ENCODE results near the gene DHRS3. TPM values are rescaled to one million over a fixed set of nuclear protein-coding genes. Genes with fewer than 3 reads are reported as not detected.

DHRS3 gene
- total and polyA plus RNA-seq, 10 of the 15 experiments (the other 5 are each of a cell fraction or from before 2014, with no cell fraction given): 0.23 to 29.7 (median 1.2) TPM

DNA sequence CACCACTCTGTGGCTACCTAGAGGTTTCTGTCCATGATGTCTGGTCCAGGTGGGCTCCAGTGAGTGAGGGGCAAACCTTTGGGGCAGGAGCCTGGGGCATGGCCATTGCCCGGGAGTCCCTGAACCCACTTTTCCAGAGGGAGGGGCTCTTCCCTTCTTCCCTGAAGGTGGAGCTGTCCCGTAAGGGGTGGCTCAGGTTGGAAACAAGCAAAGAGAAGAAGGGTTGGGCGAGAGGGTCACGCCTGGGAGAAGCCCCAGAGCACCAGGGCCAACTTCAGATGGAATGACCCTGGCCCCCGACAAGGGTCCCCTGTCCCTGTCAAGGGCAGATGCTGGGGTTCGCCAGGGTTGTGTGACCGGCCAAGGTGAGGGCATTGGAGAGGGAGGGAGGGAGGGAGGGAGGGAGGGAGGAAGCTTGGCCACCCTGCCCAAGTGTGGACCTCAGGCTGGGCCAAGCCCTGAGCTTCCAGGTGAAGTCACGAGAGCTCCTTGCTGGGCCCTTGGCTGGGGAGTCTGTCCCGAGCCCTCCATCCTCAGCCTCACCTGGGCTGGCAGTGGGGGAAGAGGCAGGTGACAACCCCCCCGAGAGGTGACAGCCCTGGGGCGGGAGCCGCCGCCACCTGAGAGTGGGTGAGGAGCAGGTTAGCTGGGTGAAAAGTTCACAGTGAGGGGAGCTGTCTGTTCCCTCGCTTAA is 69.6 kb downstream of the DHRS3 start:
- no peak overlapping the region for H3K4me3 ChIP-seq
- CTCF ChIA-PET: no interaction called here
- no peaks in the 10 kb centered on the region for H3K4me1 ChIP-seq (ENCODE audit: control insufficient read depth, insufficient read depth, low read length)
- intact Hi-C loops (cut with micrococcal nuclease; ENCODE audit: unreplicated experiment): no loop called here
- H3K79me2 ChIP-seq (ENCODE audit: control insufficient read depth, insufficient read depth, low read length): no peaks in the 10 kb centered on the region
- no peak overlapping the region for H2AFZ ChIP-seq (ENCODE audit: control insufficient read depth, low read depth, low read length)
- BruUV-seq (replicated peaks): no TSS peak
- POLR2A ChIA-PET: no interaction called here
- in situ Hi-C loops (cut with MboI): loop anchor here (25.0 kb wide), 1 partner anchor 689 kb away; the partner anchor contains the start of gene PRAMEF18
- FAIRE-seq (no peak), DNase-seq (ENCODE audit: low read depth, low spot score) (no peak), ATAC-seq (no peak)
- H3K9ac ChIP-seq (ENCODE audit: control insufficient read depth, insufficient read depth, low read length): no peak overlapping the region
- SMC1A ChIA-PET (ENCODE audit: uncharacterized antibody, unreplicated experiment): no interaction called here
- H3K27ac ChIP-seq (ENCODE audit: control insufficient read depth, insufficient read depth): no peak overlapping the region
- no peak overlapping the region for H3K4me2 ChIP-seq (ENCODE audit: control insufficient read depth, insufficient read depth)
- 59% methylated on average over 9 of the region's 14 CpGs for WGBS (ENCODE audit: insufficient coverage, insufficient replicate concordance, low lambda C conversion rate, missing lambda C conversion rate)
- TF ChIP-seq, protein P1, sequence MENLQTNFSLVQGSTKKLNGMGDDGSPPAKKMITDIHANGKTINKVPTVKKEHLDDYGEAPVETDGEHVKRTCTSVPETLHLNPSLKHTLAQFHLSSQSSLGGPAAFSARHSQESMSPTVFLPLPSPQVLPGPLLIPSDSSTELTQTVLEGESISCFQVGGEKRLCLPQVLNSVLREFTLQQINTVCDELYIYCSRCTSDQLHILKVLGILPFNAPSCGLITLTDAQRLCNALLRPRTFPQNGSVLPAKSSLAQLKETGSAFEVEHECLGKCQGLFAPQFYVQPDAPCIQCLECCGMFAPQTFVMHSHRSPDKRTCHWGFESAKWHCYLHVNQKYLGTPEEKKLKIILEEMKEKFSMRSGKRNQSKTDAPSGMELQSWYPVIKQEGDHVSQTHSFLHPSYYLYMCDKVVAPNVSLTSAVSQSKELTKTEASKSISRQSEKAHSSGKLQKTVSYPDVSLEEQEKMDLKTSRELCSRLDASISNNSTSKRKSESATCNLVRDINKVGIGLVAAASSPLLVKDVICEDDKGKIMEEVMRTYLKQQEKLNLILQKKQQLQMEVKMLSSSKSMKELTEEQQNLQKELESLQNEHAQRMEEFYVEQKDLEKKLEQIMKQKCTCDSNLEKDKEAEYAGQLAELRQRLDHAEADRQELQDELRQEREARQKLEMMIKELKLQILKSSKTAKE (IDR thresholded peaks at IDR 0.05; ENCODE audit: low read depth, poor library complexity, severe bottlenecking): no peak
- TF ChIP-seq NR2C1 (IDR thresholded peaks at IDR 0.05) (no peak), SREBF2 (IDR thresholded peaks at IDR 0.05; ENCODE audit: low read length) (no peak), MTA2 (IDR thresholded peaks at IDR 0.05; ENCODE audit: low read depth) (no peak), IKZF1 (conservative IDR thresholded peaks at IDR 0.05) (no peak), BCL11A (IDR thresholded peaks at IDR 0.05; ENCODE audit: low read depth, low read length) (no peak), KLF5 (IDR thresholded peaks at IDR 0.05; ENCODE audit: partially characterized antibody) (no peak)
- TF ChIP-seq, protein P2, sequence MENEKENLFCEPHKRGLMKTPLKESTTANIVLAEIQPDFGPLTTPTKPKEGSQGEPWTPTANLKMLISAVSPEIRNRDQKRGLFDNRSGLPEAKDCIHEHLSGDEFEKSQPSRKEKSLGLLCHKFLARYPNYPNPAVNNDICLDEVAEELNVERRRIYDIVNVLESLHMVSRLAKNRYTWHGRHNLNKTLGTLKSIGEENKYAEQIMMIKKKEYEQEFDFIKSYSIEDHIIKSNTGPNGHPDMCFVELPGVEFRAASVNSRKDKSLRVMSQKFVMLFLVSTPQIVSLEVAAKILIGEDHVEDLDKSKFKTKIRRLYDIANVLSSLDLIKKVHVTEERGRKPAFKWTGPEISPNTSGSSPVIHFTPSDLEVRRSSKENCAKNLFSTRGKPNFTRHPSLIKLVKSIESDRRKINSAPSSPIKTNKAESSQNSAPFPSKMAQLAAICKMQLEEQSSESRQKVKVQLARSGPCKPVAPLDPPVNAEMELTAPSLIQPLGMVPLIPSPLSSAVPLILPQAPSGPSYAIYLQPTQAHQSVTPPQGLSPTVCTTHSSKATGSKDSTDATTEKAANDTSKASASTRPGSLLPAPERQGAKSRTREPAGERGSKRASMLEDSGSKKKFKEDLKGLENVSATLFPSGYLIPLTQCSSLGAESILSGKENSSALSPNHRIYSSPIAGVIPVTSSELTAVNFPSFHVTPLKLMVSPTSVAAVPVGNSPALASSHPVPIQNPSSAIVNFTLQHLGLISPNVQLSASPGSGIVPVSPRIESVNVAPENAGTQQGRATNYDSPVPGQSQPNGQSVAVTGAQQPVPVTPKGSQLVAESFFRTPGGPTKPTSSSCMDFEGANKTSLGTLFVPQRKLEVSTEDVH (IDR thresholded peaks at IDR 0.05; ENCODE audit: low read depth, partially characterized antibody): no peak
- TF ChIP-seq, protein P3, sequence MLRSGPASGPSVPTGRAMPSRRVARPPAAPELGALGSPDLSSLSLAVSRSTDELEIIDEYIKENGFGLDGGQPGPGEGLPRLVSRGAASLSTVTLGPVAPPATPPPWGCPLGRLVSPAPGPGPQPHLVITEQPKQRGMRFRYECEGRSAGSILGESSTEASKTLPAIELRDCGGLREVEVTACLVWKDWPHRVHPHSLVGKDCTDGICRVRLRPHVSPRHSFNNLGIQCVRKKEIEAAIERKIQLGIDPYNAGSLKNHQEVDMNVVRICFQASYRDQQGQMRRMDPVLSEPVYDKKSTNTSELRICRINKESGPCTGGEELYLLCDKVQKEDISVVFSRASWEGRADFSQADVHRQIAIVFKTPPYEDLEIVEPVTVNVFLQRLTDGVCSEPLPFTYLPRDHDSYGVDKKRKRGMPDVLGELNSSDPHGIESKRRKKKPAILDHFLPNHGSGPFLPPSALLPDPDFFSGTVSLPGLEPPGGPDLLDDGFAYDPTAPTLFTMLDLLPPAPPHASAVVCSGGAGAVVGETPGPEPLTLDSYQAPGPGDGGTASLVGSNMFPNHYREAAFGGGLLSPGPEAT (IDR thresholded peaks at IDR 0.05; ENCODE audit: low read depth): no peak
- no peaks in the 10 kb centered on the region for H3K27me3 ChIP-seq (replicated peaks in 1 of 2; ENCODE audit: control insufficient read depth in 2 of 2, insufficient read depth in 2 of 2, low read length in 1 of 2)
- H3K9me3 ChIP-seq (replicated peaks; ENCODE audit: control insufficient read depth, insufficient read depth, low read length): no peaks in the 10 kb centered on the region
- H3K36me3 ChIP-seq (ENCODE audit: control insufficient read depth in 2 of 2, insufficient read depth in 2 of 2, low read length in 1 of 2): no peaks in the 10 kb centered on the region
- H4K20me1 ChIP-seq (ENCODE audit: control insufficient read depth, insufficient read depth): no peaks in the 10 kb centered on the region
- RAD21 ChIA-PET (ENCODE audit: unreplicated experiment): no interaction called here
